ENCODE results near the gene HECTD1.

Gene HECTD1

DNA sequence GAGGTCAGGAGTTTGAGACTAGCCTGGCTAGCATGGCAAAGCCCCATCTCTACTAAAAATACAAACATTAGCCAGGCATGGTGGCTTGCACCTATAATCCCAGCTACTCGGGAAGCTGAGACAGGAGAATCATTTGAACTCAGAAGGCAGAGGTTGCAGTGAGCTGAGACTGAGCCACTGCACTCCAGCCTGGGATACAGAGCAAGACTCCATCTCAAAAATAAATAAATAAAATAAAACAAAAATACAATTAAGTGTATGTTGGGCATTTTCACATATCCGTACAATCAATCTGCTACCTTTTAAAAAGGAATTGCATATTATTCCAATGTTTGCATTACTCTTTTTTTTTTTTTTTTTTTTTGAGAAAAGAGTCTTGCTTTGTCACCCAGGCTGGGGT is 47.7 kb upstream of the HECTD1 start:
- no peak overlapping the region for H3K14ac ChIP-seq (ENCODE audit: low read length in 2 of 2)
- H3K4ac ChIP-seq (ENCODE audit: low read depth in 1 of 2, low read length in 2 of 2): no peak overlapping the region
- no peak overlapping the region for H3K4me3 ChIP-seq (ENCODE audit: insufficient read depth in 1 of 2, low read depth in 1 of 2, low read length in 2 of 2)
- no peak overlapping the region for H2BK12ac ChIP-seq (ENCODE audit: low read length in 2 of 2)
- H3K36me3 ChIP-seq (ENCODE audit: control insufficient read depth in 1 of 2, insufficient read depth in 2 of 2, low read depth in 1 of 2, low read length in 2 of 2): no peaks in the 10 kb centered on the region
- H3K18ac ChIP-seq (ENCODE audit: low read depth in 1 of 2, low read length in 2 of 2): no peak overlapping the region
- no peak overlapping the region for H4K8ac ChIP-seq (ENCODE audit: low read length)
- H2AFZ ChIP-seq (ENCODE audit: low read depth, low read length): no peak overlapping the region
- no peaks in the 10 kb centered on the region for H3K79me1 ChIP-seq (replicated peaks; ENCODE audit: low read length, poor library complexity, severe bottlenecking)
- no peak overlapping the region for H2BK5ac ChIP-seq (ENCODE audit: low read depth, low read length, poor library complexity, severe bottlenecking)
- H2AK5ac ChIP-seq (ENCODE audit: low read length, severe bottlenecking): no peak overlapping the region
- H3K27ac ChIP-seq (ENCODE audit: low read length, poor library complexity, severe bottlenecking): no peak overlapping the region
- no peak overlapping the region for H3K9ac ChIP-seq (ENCODE audit: low read length)
- 89% methylated on average over 1 of the region's 2 CpGs for WGBS
- no peak overlapping the region for H4K91ac ChIP-seq (ENCODE audit: low read length)
- H3K27me3 ChIP-seq (ENCODE audit: control insufficient read depth in 1 of 2, insufficient read depth in 1 of 2, low read length in 2 of 2): no peaks in the 10 kb centered on the region
- no peak for DNase-seq
- no peak overlapping the region for H2BK120ac ChIP-seq (ENCODE audit: low read depth, low read length)
- H3K4me1 ChIP-seq (ENCODE audit: control insufficient read depth, insufficient read depth, low read depth, low read length): no peaks in the 10 kb centered on the region
- no peaks in the 10 kb centered on the region for H3K9me3 ChIP-seq (ENCODE audit: control insufficient read depth, low read length)
- H2BK15ac ChIP-seq (ENCODE audit: low read depth, poor library complexity, severe bottlenecking): no peak overlapping the region
- no peak overlapping the region for H3K4me2 ChIP-seq (ENCODE audit: low read length, poor library complexity, severe bottlenecking)
- no peak overlapping the region for H3K23ac ChIP-seq (ENCODE audit: low read length in 2 of 2)

DNA sequence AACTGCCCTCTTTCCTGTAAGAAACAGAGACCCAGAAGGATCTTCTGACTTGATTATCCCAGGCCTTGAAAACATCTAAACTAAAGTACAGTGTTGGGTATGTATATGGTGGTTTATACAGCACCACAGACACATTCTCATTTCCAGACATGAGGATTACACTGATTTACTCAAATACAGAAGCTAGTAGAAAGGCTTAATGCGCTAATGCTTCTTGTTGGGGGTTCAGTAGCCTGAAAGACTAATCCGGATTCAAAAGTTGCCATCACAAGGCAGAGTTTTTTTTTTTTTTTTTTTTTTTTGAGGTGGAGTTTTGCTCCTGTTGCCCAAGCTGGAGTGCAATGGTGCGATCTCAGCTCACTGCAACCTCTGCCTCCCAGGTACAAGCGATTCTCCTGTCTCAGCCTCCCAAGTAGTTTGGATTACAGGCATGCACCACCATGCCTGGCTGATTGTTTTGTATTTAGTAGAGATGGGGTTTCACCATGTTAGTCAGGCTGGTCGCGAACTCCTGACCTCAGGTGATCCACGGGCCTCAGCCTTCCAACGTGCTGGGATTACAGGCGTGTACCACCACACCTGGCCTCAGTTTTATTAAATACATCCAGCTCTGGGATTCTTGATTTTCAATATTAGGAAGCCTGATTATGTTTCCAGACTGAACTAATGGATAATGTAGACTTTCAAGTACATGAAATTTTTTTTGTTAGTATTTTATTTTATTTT is 46.3 kb upstream of the HECTD1 start:
- H3K4me2 ChIP-seq (ENCODE audit: low read length, poor library complexity, severe bottlenecking): no peak overlapping the region
- H3K4me3 ChIP-seq (ENCODE audit: insufficient read depth in 1 of 2, low read depth in 1 of 2, low read length in 2 of 2): no peak overlapping the region
- H3K9ac ChIP-seq (ENCODE audit: low read length): no peak overlapping the region
- no peak overlapping the region for H3K18ac ChIP-seq (ENCODE audit: low read depth in 1 of 2, low read length in 2 of 2)
- H3K27ac ChIP-seq (ENCODE audit: low read length, poor library complexity, severe bottlenecking): no peak overlapping the region
- no peak overlapping the region for H4K8ac ChIP-seq (ENCODE audit: low read length)
- no peak overlapping the region for H2BK5ac ChIP-seq (ENCODE audit: low read depth, low read length, poor library complexity, severe bottlenecking)
- no peak overlapping the region for H3K4ac ChIP-seq (ENCODE audit: low read depth in 1 of 2, low read length in 2 of 2)
- no peaks in the 10 kb centered on the region for H3K4me1 ChIP-seq (ENCODE audit: control insufficient read depth, insufficient read depth, low read depth, low read length)
- no peak overlapping the region for H3K23ac ChIP-seq (ENCODE audit: low read length in 2 of 2)
- H3K79me1 ChIP-seq (replicated peaks; ENCODE audit: low read length, poor library complexity, severe bottlenecking): no peaks in the 10 kb centered on the region
- no peak overlapping the region for H2BK120ac ChIP-seq (ENCODE audit: low read depth, low read length)
- no peak overlapping the region for H2AK5ac ChIP-seq (ENCODE audit: low read length, severe bottlenecking)
- H2AFZ ChIP-seq (ENCODE audit: low read depth, low read length): no peak overlapping the region
- no peaks in the 10 kb centered on the region for H3K27me3 ChIP-seq (ENCODE audit: control insufficient read depth in 1 of 2, insufficient read depth in 1 of 2, low read length in 2 of 2)
- H3K36me3 ChIP-seq (ENCODE audit: control insufficient read depth in 1 of 2, insufficient read depth in 2 of 2, low read depth in 1 of 2, low read length in 2 of 2): no peaks in the 10 kb centered on the region
- H2BK12ac ChIP-seq (ENCODE audit: low read length in 2 of 2): no peak overlapping the region
- no peak for DNase-seq
- H3K14ac ChIP-seq (ENCODE audit: low read length in 2 of 2): no peak overlapping the region
- no peaks in the 10 kb centered on the region for H3K9me3 ChIP-seq (ENCODE audit: control insufficient read depth, low read length)
- WGBS: 99% methylated on average over 8 of the region's 9 CpGs
- no peak overlapping the region for H4K91ac ChIP-seq (ENCODE audit: low read length)
- H2BK15ac ChIP-seq (ENCODE audit: low read depth, poor library complexity, severe bottlenecking): no peak overlapping the region

DNA sequence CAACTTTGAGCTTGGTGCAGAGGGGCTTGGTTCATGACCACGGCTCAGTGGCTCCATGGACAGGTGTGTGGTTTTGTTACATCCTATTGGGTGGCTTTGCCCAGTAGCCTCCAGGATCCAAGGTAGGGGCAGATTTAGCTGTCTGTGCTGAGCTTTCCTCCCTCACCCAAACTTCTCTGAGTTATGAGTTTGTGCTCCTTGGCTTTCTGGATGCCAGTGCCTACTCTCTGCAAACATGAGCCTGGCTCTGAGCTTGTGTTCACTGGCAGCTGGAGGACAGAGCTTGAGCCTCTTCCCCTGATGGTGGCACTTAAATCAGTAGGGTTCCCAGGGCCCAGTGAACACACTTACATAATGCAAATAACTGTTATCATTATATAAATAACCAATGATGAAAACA is 45.3 kb upstream of the HECTD1 start:
- Histone ChIP-seq H3K79me1 (replicated peaks; ENCODE audit: low read length, poor library complexity, severe bottlenecking) (no peaks in the 10 kb centered on the region), H3K9me3 (ENCODE audit: control insufficient read depth, low read length) (no peaks in the 10 kb centered on the region), H4K91ac (ENCODE audit: low read length) (no peak overlapping the region), H3K14ac (ENCODE audit: low read length in 2 of 2) (no peak overlapping the region), H2BK120ac (ENCODE audit: low read depth, low read length) (no peak overlapping the region), H3K4me1 (ENCODE audit: control insufficient read depth, insufficient read depth, low read depth, low read length) (no peaks in the 10 kb centered on the region), H3K4ac (ENCODE audit: low read depth in 1 of 2, low read length in 2 of 2) (no peak overlapping the region), H4K8ac (ENCODE audit: low read length) (no peak overlapping the region), H3K9ac (ENCODE audit: low read length) (no peak overlapping the region), H3K23ac (ENCODE audit: low read length in 2 of 2) (no peak overlapping the region), H3K36me3 (ENCODE audit: control insufficient read depth in 1 of 2, insufficient read depth in 2 of 2, low read depth in 1 of 2, low read length in 2 of 2) (no peaks in the 10 kb centered on the region), H3K27ac (ENCODE audit: low read length, poor library complexity, severe bottlenecking) (no peak overlapping the region), H3K4me2 (ENCODE audit: low read length, poor library complexity, severe bottlenecking) (no peak overlapping the region), H3K4me3 (ENCODE audit: insufficient read depth in 1 of 2, low read depth in 1 of 2, low read length in 2 of 2) (no peak overlapping the region), H2BK12ac (ENCODE audit: low read length in 2 of 2) (no peak overlapping the region), H3K18ac (ENCODE audit: low read depth in 1 of 2, low read length in 2 of 2) (no peak overlapping the region), H2AK5ac (ENCODE audit: low read length, severe bottlenecking) (no peak overlapping the region), H3K27me3 (ENCODE audit: control insufficient read depth in 1 of 2, insufficient read depth in 1 of 2, low read length in 2 of 2) (no peaks in the 10 kb centered on the region), H2BK5ac (ENCODE audit: low read depth, low read length, poor library complexity, severe bottlenecking) (no peak overlapping the region), H2BK15ac (ENCODE audit: low read depth, poor library complexity, severe bottlenecking) (no peak overlapping the region), H2AFZ (ENCODE audit: low read depth, low read length) (no peak overlapping the region)
- no peak for DNase-seq
- WGBS: 100% methylated on average over 1 of the region's 1 CpG

DNA sequence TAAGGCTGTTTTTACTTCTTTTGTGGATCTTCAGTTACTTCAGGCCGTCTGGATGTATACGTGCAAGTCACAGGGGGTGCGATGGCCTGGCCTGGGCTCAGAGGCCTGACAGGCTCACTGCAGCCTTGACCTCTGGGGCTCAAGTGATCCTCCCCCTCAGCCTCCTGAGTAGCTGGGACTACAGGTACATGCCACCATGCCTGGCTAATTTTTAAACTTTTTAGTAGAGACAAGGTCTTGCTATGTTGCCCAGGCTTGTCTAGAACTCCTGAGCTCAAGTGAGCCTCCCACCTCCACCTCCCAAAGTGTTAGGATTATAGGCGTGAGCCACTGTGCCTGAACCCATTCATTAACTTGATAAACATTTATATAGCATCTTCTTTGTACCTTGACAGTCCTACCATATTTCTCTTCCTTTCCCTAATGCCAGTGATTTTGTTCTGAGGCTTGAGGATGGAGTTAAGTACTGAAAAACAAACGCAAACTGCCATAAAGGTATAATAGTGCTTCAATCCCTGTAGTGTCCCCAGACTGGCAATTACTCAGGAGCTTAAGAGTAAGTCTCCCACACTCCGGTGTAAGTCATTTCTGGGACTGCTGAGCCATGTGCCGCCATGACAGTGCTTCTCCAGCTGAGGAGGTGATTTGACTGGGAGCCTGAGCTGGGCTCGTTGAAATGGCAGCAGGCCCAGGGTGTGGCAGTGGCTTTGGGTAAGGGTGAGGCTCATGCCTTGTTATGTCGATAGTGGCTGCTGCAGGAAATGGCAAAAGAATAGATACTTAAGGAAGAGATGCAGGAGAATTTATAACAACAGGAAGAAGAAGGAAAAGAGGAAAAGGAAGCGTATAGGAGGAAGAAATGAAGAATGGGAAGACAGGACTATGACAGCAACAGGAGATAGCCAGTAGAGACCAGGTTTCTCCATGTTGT is 43.7 kb upstream of the HECTD1 start:
- Histone ChIP-seq H2BK120ac (ENCODE audit: low read depth, low read length) (no peak overlapping the region), H2BK15ac (ENCODE audit: low read depth, poor library complexity, severe bottlenecking) (no peak overlapping the region), H3K79me1 (replicated peaks; ENCODE audit: low read length, poor library complexity, severe bottlenecking) (no peaks in the 10 kb centered on the region), H3K9me3 (ENCODE audit: control insufficient read depth, low read length) (no peaks in the 10 kb centered on the region), H3K14ac (ENCODE audit: low read length in 2 of 2) (no peak overlapping the region), H3K4me3 (ENCODE audit: insufficient read depth in 1 of 2, low read depth in 1 of 2, low read length in 2 of 2) (no peak overlapping the region), H3K23ac (ENCODE audit: low read length in 2 of 2) (no peak overlapping the region), H4K8ac (ENCODE audit: low read length) (no peak overlapping the region), H2BK12ac (ENCODE audit: low read length in 2 of 2) (no peak overlapping the region), H3K4ac (ENCODE audit: low read depth in 1 of 2, low read length in 2 of 2) (no peak overlapping the region), H3K27me3 (ENCODE audit: control insufficient read depth in 1 of 2, insufficient read depth in 1 of 2, low read length in 2 of 2) (no peaks in the 10 kb centered on the region), H3K36me3 (ENCODE audit: control insufficient read depth in 1 of 2, insufficient read depth in 2 of 2, low read depth in 1 of 2, low read length in 2 of 2) (no peaks in the 10 kb centered on the region), H2AFZ (ENCODE audit: low read depth, low read length) (no peak overlapping the region), H3K27ac (ENCODE audit: low read length, poor library complexity, severe bottlenecking) (no peak overlapping the region), H3K18ac (ENCODE audit: low read depth in 1 of 2, low read length in 2 of 2) (no peak overlapping the region), H3K4me2 (ENCODE audit: low read length, poor library complexity, severe bottlenecking) (no peak overlapping the region), H2BK5ac (ENCODE audit: low read depth, low read length, poor library complexity, severe bottlenecking) (no peak overlapping the region), H2AK5ac (ENCODE audit: low read length, severe bottlenecking) (no peak overlapping the region), H3K9ac (ENCODE audit: low read length) (no peak overlapping the region), H4K91ac (ENCODE audit: low read length) (no peak overlapping the region), H3K4me1 (ENCODE audit: control insufficient read depth, insufficient read depth, low read depth, low read length) (no peaks in the 10 kb centered on the region)
- WGBS: 88% methylated on average over 9 of the region's 10 CpGs
- DNase-seq: no peak

Measured in mesenchymal stem cell (in vitro differentiated cells and primary cell).